SK-N-SH (cell line): ENCODE results near the gene GEMIN7. TPM values are rescaled to one million over a fixed set of nuclear protein-coding genes. Genes with fewer than 3 reads are reported as not detected.

Experiments
- CTCF ChIA-PET: fragments of 300-600, 350-600 bp; formaldehyde crosslinking; extraction: SDS; loops from one replicate; lab custom pipeline; 2021; lab: Yijun Ruan, JAX
- POLR2A ChIA-PET: fragments of 350-600 bp; sonication (Branson Sonifier 250); formaldehyde crosslinking; extraction: SDS; loops from one replicate; lab custom pipeline; 2020; ENCODE audit warnings: antibody characterized with exemption, inconsistent platforms; lab: Yijun Ruan, JAX
- DNase-seq: peaks from one replicate; pipeline ENCODE4 v3.0.0; 2012
- H2AFZ ChIP-seq: fragments of 200-600 bp; sonication (generic); 2 replicates; pipeline ENCODE4 v1.8.1; 2016; ENCODE audit warnings: antibody characterized with exemption, mild to moderate bottlenecking, low read depth
- H3F3A ChIP-seq: fragments of 200-600 bp; sonication (generic); replicated peaks from 2 replicates; pipeline ENCODE3; 2016; ENCODE audit warnings: antibody characterized with exemption, mild to moderate bottlenecking; ENCODE audit not compliant: insufficient read depth
- H3K27ac ChIP-seq, 2 experiments: fragments of 200-500 bp in 1 of 2; fragments of 200-600 bp in 1 of 2; sonication (Bioruptor generic) in 1 of 2; sonication (generic), shearing (Covaris generic) in 1 of 2; 2 replicates each; pipeline versions ENCODE4 v1.5.1 to v1.6.1; 2014 to 2016; ENCODE audit warnings: low read depth in 2 of 2, inconsistent platforms in 1 of 2, low read length in 1 of 2, mild to moderate bottlenecking in 1 of 2, mixed read lengths in 1 of 2
- H3K27me3 ChIP-seq: fragments of 200-600 bp; sonication (generic), shearing (Covaris generic); 2 replicates; pipeline ENCODE4 v1.6.1; 2016; ENCODE audit warnings: mixed run types; ENCODE audit not compliant: insufficient read depth
- H3K36me3 ChIP-seq, 2 experiments: fragments of 200-500 bp in 1 of 2; fragments of 200-600 bp in 1 of 2; sonication (Bioruptor generic) in 1 of 2; sonication (generic) in 1 of 2; replicated peaks in 1 of 2; 2 replicates each; pipeline versions ENCODE3 to v1.5.1; 2014 to 2016; ENCODE audit warnings: low read length in 1 of 2, mild to moderate bottlenecking in 1 of 2; ENCODE audit not compliant: insufficient read depth in 2 of 2, control insufficient read depth in 1 of 2
- H3K4me1 ChIP-seq, 2 experiments: fragments of 200-500 bp in 1 of 2; fragments of 200-600 bp in 1 of 2; sonication (Bioruptor generic) in 1 of 2; sonication (generic), shearing (Covaris generic) in 1 of 2; 2 replicates each; pipeline versions ENCODE4 v1.5.1 to v1.6.1; 2014 to 2016; ENCODE audit warnings: low read depth in 1 of 2, low read length in 1 of 2, mixed run types in 1 of 2; ENCODE audit not compliant: insufficient read depth in 2 of 2, control insufficient read depth in 1 of 2
- H3K4me2 ChIP-seq: fragments of 200-600 bp; sonication (generic), shearing (Covaris generic); 2 replicates; pipeline ENCODE4 v1.6.1; 2017; ENCODE audit warnings: mixed run types
- H3K4me3 ChIP-seq, 2 experiments: fragments of 200-500 bp in 1 of 2; fragments of 200-600 bp in 1 of 2; sonication (Bioruptor generic) in 1 of 2; sonication (generic), shearing (Covaris generic) in 1 of 2; 2 replicates each; pipeline versions ENCODE4 v1.5.1 to v1.8.1; 2014 to 2016; ENCODE audit warnings: low read depth in 2 of 2, inconsistent platforms in 1 of 2, low read length in 1 of 2, mild to moderate bottlenecking in 1 of 2, mixed read lengths in 1 of 2, moderate library complexity in 1 of 2
- H3K79me2 ChIP-seq: fragments of 200-600 bp; sonication (generic); 2 replicates; pipeline ENCODE4 v1.8.1; 2017; ENCODE audit warnings: mild to moderate bottlenecking; ENCODE audit not compliant: insufficient read depth
- H3K9ac ChIP-seq: fragments of 200-600 bp; sonication (generic); 2 replicates; pipeline ENCODE4 v1.6.1; 2017; ENCODE audit warnings: mixed run types
- H3K9me2 ChIP-seq: fragments of 200-600 bp; sonication (generic); 2 replicates; pipeline ENCODE4 v1.6.1; 2017; ENCODE audit warnings: mixed run types
- H3K9me3 ChIP-seq: fragments of 200-600 bp; sonication (generic); 2 replicates; pipeline ENCODE4 v1.6.1; 2017; ENCODE audit warnings: mixed run types, mild to moderate bottlenecking, moderate library complexity
- H4K20me1 ChIP-seq: fragments of 200-600 bp; sonication (generic); 2 replicates; pipeline ENCODE4 v1.6.1; 2017; ENCODE audit warnings: mild to moderate bottlenecking, mixed run types; ENCODE audit not compliant: insufficient read depth
- FOSL2 ChIP-seq: IDR thresholded peaks from 2 replicates; pipeline ENCODE4 v1.4.0; 2012; ENCODE audit warnings: low read depth, mild to moderate bottlenecking, moderate library complexity, borderline replicate concordance
- RCOR1 ChIP-seq: fragments of 150-350 bp; IDR thresholded peaks from 2 replicates; pipeline ENCODE4 v1.6.1; 2017; ENCODE audit warnings: antibody characterized with exemption, low read length
- YY1 ChIP-seq: IDR thresholded peaks from 2 replicates; pipeline ENCODE4 v1.4.0; 2012; ENCODE audit warnings: low read depth, mild to moderate bottlenecking
- WGBS: methylation state at CpG from one replicate; pipeline ENCODE4 v1.1.6; 2017; ENCODE audit warnings: low lambda C conversion rate; 5-methylcytosine and 5-hydroxymethylcytosine counted together
- polyA plus RNA-seq, 3 experiments: library from polyadenylated mRNA; depleted of rRNA; stranded (reverse); fragments of >200 nt; gene quantifications; 2 replicates each; pipeline ENCODE4 v1.2.3, GENCODE V29; 2012
- TF ChIP-seq, protein P1 (sequence below): IDR thresholded peaks from 2 replicates; pipeline ENCODE4 v1.6.1; 2012; ENCODE audit warnings: mild to moderate bottlenecking, low read depth, low read length, moderate library complexity
- TF ChIP-seq, protein P2 (sequence below): fragments of 150-350 bp; IDR thresholded peaks from 2 replicates; pipeline ENCODE4 v1.6.1; 2016; ENCODE audit warnings: mild to moderate bottlenecking, low read depth, low read length
- TF ChIP-seq, protein P3 (sequence below): fragments of 200-600 bp; sonication (generic); IDR thresholded peaks from 2 replicates; pipeline ENCODE4 v1.6.1; 2017; ENCODE audit warnings: antibody characterized with exemption, mild to moderate bottlenecking, moderate library complexity

GEMIN7 gene
- polyA plus RNA-seq, 1 of the 3 experiments (the other 2 are of a cell fraction): 28.7 TPM

DNA sequence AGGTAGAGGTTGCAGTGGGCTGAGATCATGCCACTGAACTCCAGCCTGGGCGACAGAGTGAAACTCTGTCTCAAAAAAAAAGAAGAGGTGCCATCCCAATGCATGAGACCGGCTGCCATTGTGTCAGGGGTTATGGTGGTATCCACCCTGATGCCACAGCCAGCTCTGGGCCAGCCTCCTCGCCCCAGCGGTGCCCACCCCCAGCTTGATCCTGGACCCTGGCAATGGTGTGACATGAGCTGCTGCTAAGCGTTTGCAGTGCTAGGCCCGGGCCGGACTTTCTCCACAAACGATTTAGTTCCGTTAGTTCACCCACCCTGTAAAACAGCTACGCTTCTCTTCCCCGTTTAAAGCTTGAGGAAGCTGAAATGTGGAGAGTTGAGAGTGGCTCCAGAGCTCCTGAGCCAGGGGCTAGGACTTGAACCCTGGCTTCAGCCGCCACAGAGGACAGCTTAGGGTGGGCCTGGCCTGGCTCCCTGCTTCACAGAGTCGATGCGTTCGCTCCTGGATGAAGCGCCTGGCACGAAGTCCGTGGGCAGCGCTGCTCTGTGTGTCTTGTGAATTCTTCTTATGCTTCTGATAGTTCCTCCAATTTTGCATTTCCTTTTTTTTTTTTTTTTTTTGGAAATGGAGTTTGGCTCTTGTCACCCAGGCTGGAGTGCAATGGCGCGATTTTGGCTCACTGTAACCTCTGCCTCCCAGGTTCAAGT is 56.3 kb downstream of the GEMIN7 start (continued):
- TF ChIP-seq, protein P1, sequence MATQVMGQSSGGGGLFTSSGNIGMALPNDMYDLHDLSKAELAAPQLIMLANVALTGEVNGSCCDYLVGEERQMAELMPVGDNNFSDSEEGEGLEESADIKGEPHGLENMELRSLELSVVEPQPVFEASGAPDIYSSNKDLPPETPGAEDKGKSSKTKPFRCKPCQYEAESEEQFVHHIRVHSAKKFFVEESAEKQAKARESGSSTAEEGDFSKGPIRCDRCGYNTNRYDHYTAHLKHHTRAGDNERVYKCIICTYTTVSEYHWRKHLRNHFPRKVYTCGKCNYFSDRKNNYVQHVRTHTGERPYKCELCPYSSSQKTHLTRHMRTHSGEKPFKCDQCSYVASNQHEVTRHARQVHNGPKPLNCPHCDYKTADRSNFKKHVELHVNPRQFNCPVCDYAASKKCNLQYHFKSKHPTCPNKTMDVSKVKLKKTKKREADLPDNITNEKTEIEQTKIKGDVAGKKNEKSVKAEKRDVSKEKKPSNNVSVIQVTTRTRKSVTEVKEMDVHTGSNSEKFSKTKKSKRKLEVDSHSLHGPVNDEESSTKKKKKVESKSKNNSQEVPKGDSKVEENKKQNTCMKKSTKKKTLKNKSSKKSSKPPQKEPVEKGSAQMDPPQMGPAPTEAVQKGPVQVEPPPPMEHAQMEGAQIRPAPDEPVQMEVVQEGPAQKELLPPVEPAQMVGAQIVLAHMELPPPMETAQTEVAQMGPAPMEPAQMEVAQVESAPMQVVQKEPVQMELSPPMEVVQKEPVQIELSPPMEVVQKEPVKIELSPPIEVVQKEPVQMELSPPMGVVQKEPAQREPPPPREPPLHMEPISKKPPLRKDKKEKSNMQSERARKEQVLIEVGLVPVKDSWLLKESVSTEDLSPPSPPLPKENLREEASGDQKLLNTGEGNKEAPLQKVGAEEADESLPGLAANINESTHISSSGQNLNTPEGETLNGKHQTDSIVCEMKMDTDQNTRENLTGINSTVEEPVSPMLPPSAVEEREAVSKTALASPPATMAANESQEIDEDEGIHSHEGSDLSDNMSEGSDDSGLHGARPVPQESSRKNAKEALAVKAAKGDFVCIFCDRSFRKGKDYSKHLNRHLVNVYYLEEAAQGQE: no peak
- TF ChIP-seq, protein P2, sequence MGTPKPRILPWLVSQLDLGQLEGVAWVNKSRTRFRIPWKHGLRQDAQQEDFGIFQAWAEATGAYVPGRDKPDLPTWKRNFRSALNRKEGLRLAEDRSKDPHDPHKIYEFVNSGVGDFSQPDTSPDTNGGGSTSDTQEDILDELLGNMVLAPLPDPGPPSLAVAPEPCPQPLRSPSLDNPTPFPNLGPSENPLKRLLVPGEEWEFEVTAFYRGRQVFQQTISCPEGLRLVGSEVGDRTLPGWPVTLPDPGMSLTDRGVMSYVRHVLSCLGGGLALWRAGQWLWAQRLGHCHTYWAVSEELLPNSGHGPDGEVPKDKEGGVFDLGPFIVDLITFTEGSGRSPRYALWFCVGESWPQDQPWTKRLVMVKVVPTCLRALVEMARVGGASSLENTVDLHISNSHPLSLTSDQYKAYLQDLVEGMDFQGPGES: no peak
- TF ChIP-seq RCOR1: no peak

DNA sequence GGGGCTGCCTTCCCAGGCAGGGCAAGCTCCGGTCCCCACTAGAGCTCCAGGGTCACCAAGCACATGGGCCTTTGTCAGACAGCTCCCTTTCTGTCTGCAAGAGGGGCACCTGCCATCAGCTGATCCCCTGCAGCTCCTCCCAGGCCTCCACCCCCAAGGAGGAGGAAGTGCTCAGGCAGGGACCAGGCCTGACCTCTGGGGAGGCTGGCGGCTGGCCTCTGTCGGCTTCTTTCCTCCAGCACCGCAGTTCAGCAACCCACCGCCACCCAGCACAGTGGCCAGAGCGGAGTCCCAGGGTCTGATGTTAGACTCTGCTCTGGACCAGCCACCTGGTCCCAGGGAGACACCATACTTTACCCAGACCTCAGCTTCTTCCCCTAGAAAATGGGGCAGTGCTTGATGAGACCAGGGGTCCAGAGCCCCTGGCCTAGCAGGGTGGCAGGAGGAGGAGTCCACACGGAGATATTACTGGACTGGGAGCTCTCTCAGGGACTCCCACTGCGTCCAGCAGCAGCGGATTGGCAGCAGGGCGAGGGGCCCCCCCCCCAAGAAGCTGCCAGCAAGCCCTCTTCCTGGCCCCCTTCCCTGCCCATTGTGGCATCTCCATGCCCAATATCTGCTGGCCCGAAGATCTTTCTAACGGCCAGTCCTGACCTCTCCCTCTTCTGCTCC is 57.6 kb downstream of the GEMIN7 start:
- peak overlapping the region in 1 of 2 experiments; percentile 75; a peak in 2 of 4 replicates for H3K27ac ChIP-seq
- WGBS: 74% methylated on average over 7 of the region's 12 CpGs
- H3K9ac ChIP-seq: no peak overlapping the region
- peaks cover 0 to 23% of the 10 kb centered on the region in 2 experiments; a peak in 1 of 4 replicates for H3K4me1 ChIP-seq
- H3K27me3 ChIP-seq: no peaks in the 10 kb centered on the region
- ChIA-PET POLR2A (interaction anchor here (1.2 kb wide), 1 partner anchor 17 kb away, joined by 3 read pairs; no protein-coding TSS in a partner anchor), CTCF (interaction anchor here (1.0 to 5.0 kb wide), 7 partner anchors 10 to 202 kb away, joined by 3 to 24 read pairs (median 7); partner anchors contain the start of gene PPP1R37)
- no peaks in the 10 kb centered on the region for H3K9me3 ChIP-seq
- no peaks in the 10 kb centered on the region for H3F3A ChIP-seq
- H3K36me3 ChIP-seq: peaks cover 0 to 7% of the 10 kb centered on the region in 2 experiments
- peaks cover 57% of the 10 kb centered on the region; the same call in 1 of the 2 replicates for H3K79me2 ChIP-seq
- H3K4me2 ChIP-seq: no peak overlapping the region
- no peak overlapping the region for H3K4me3 ChIP-seq
- H2AFZ ChIP-seq: no peak overlapping the region
- DNase-seq: peak; percentile 62
- TF ChIP-seq FOSL2 (no peak), YY1 (no peak)
- TF ChIP-seq, protein P3, sequence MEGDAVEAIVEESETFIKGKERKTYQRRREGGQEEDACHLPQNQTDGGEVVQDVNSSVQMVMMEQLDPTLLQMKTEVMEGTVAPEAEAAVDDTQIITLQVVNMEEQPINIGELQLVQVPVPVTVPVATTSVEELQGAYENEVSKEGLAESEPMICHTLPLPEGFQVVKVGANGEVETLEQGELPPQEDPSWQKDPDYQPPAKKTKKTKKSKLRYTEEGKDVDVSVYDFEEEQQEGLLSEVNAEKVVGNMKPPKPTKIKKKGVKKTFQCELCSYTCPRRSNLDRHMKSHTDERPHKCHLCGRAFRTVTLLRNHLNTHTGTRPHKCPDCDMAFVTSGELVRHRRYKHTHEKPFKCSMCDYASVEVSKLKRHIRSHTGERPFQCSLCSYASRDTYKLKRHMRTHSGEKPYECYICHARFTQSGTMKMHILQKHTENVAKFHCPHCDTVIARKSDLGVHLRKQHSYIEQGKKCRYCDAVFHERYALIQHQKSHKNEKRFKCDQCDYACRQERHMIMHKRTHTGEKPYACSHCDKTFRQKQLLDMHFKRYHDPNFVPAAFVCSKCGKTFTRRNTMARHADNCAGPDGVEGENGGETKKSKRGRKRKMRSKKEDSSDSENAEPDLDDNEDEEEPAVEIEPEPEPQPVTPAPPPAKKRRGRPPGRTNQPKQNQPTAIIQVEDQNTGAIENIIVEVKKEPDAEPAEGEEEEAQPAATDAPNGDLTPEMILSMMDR: no peak
- TF ChIP-seq, all 33 proteins: peak for 0
- Histone ChIP-seq H3K9me2 (no peaks in the 10 kb centered on the region), H4K20me1 (peaks cover 14% of the 10 kb centered on the region; the same call in 1 of the 2 replicates)
